HepG2 (cell line): ENCODE measurements around the gene MASP1. TPM values are rescaled to one million over a fixed set of nuclear protein-coding genes. Genes with fewer than 3 reads are reported as not detected.

Experiments
- ATAC-seq: fragments of 200-7000 bp; cut with Tn5 transposase; 3 replicates; pipeline ENCODE4 v1.9.1; 2020; ENCODE audit warnings: mild to moderate bottlenecking, moderate library complexity
- BruUV-seq: library from RNA; stranded (reverse); fragments of 400-500 nt; replicated peaks from 2 replicates; lab custom pipeline; 2021; lab: Mats Ljungman, UMichigan
- CTCF ChIA-PET: fragments of 300-600 bp; formaldehyde crosslinking; extraction: SDS; loops from one replicate; lab custom pipeline; 2021; ENCODE audit warnings: low total read pairs, inconsistent platforms, low intra/inter-chr PET ratio; lab: Yijun Ruan, JAX
- POLR2A ChIA-PET: fragments of 350-600 bp; sonication (Branson Sonifier 250); formaldehyde crosslinking; loops from one replicate; lab custom pipeline; 2020; ENCODE audit warnings: antibody characterized with exemption, inconsistent platforms; lab: Yijun Ruan, JAX
- DNase-seq: peaks from one replicate; pipeline ENCODE4 v3.0.0-alpha.2; 2015; ENCODE audit warnings: low spot score
- FAIRE-seq: peaks from 3 replicates; lab custom pipeline; 2011; peaks lifted over from hg19 to GRCh38; lab: Jason Lieb, UNC
- H2AFZ ChIP-seq: one replicate; pipeline ENCODE4 v1.6.1; 2011; ENCODE audit warnings: low read length, inconsistent platforms
- H3K27ac ChIP-seq: fragments of 300-600 bp; 3 replicates; pipeline ENCODE4 v1.8.0; 2011; ENCODE audit warnings: mixed run types, mild to moderate bottlenecking, mixed read lengths, low read length, inconsistent platforms; ENCODE audit not compliant: insufficient read depth; ENCODE audit errors: extremely low read length
- H3K27me3 ChIP-seq, 2 experiments: fragments of 200-600 bp in 1 of 2; 2 replicates in 1 of 2; 3 replicates in 1 of 2; pipeline versions ENCODE4 v1.6.0 to v1.8.0; 2011; ENCODE audit warnings: low read length in 2 of 2, mild to moderate bottlenecking in 2 of 2, moderate library complexity in 2 of 2, inconsistent platforms in 1 of 2; ENCODE audit not compliant: insufficient read depth in 2 of 2, control insufficient read depth in 1 of 2
- H3K36me3 ChIP-seq, 2 experiments: fragments of 200-600 bp in 1 of 2; replicated peaks in 1 of 2; 2 replicates in 1 of 2; 3 replicates in 1 of 2; pipeline versions ENCODE4 v1.5.1 to v1.8.0; 2011; ENCODE audit warnings: low read length in 2 of 2, inconsistent platforms in 1 of 2; ENCODE audit not compliant: insufficient read depth in 2 of 2, control insufficient read depth in 1 of 2
- H3K4me1 ChIP-seq: 2 replicates; pipeline ENCODE4 v1.5.1; 2012; ENCODE audit warnings: low read length, inconsistent platforms; ENCODE audit not compliant: insufficient read depth
- H3K4me2 ChIP-seq: 2 replicates; pipeline ENCODE4 v1.6.0; 2011; ENCODE audit warnings: low read depth, low read length, inconsistent platforms
- H3K4me3 ChIP-seq, 3 experiments: fragments of 200-600 bp in 1 of 3; sonication (generic), shearing (Covaris generic) in 1 of 3; replicated peaks in 1 of 3; 2 replicates each; pipeline ENCODE4 v1.5.1; 2011 to 2016; ENCODE audit warnings: low read length in 3 of 3, inconsistent platforms in 2 of 3, low read depth in 2 of 3, mild to moderate bottlenecking in 2 of 3, control low read depth in 1 of 3, mixed read lengths in 1 of 3; ENCODE audit not compliant: insufficient read depth in 1 of 3
- H3K79me2 ChIP-seq: one replicate; pipeline ENCODE4 v1.6.1; 2011; ENCODE audit warnings: low read length, inconsistent platforms; ENCODE audit not compliant: insufficient read depth
- H3K9ac ChIP-seq: 2 replicates; pipeline ENCODE4 v1.6.0; 2011; ENCODE audit warnings: mild to moderate bottlenecking, low read depth, low read length, inconsistent platforms; ENCODE audit not compliant: insufficient read depth
- H3K9me3 ChIP-seq: 2 replicates; pipeline ENCODE4 v1.5.1; 2012; ENCODE audit warnings: mild to moderate bottlenecking, low read length
- H4K20me1 ChIP-seq: 2 replicates; pipeline ENCODE4 v1.6.0; 2011; ENCODE audit warnings: inconsistent platforms, mild to moderate bottlenecking, low read length, moderate library complexity; ENCODE audit not compliant: insufficient read depth
- ARNT ChIP-seq: fragments of 450-650 bp; IDR thresholded peaks from 2 replicates; pipeline ENCODE4 v1.6.1; 2017
- CERS6 ChIP-seq: sonication (generic); formaldehyde crosslinking; IDR thresholded peaks from 2 replicates; pipeline ENCODE4 v1.5.0; 2020; ENCODE audit warnings: missing genetic modification reagents
- DNMT3B ChIP-seq: conservative IDR thresholded peaks from 2 replicates; pipeline ENCODE4 v1.6.1; 2016; ENCODE audit warnings: missing biosample characterization, control low read depth
- DPF2 ChIP-seq: sonication (generic); formaldehyde crosslinking; IDR thresholded peaks from 2 replicates; pipeline ENCODE4 v1.4.0; 2020; ENCODE audit warnings: mild to moderate bottlenecking, low read depth, missing genetic modification reagents, borderline replicate concordance
- FOXJ3 ChIP-seq: sonication (generic); formaldehyde crosslinking; IDR thresholded peaks from 2 replicates; pipeline ENCODE4 v1.4.0; 2020; ENCODE audit warnings: missing genetic modification reagents, mild to moderate bottlenecking, borderline replicate concordance
- JDP2 ChIP-seq: sonication (generic); formaldehyde crosslinking; IDR thresholded peaks from 2 replicates; pipeline ENCODE4 v1.8.1; 2022; ENCODE audit warnings: missing genetic modification reagents, borderline replicate concordance
- KLF16 ChIP-seq, 2 experiments: sonication (generic) in 1 of 2; formaldehyde crosslinking in 1 of 2; IDR thresholded peaks; 2 replicates each; pipeline versions ENCODE4 v1.6.1 to v1.8.0; 2016 to 2023; ENCODE audit warnings: missing genetic modification reagents in 2 of 2, missing compliant biosample characterization in 1 of 2
- KMT2A ChIP-seq: sonication (generic); formaldehyde crosslinking; IDR thresholded peaks from 2 replicates; pipeline ENCODE4 v1.4.0; 2020; ENCODE audit warnings: missing genetic modification reagents
- MATR3 ChIP-seq: sonication (generic); formaldehyde crosslinking; IDR thresholded peaks from 2 replicates; pipeline ENCODE4 v1.4.0; 2020; ENCODE audit warnings: missing genetic modification reagents
- NBN ChIP-seq: fragments of 450-650 bp; conservative IDR thresholded peaks from 2 replicates; pipeline ENCODE4 v1.6.1; 2017
- NONO ChIP-seq, 2 experiments: fragments of 450-650 bp in 1 of 2; sonication (generic) in 1 of 2; formaldehyde crosslinking in 1 of 2; IDR thresholded peaks in 1 of 2; conservative IDR thresholded peaks in 1 of 2; 2 replicates each; pipeline versions ENCODE4 v1.6.1 to v1.8.0; 2017 to 2022; ENCODE audit warnings: mild to moderate bottlenecking in 1 of 2, missing genetic modification reagents in 1 of 2, moderate library complexity in 1 of 2
- PAX8 ChIP-seq: sonication (generic); formaldehyde crosslinking; IDR thresholded peaks from 2 replicates; pipeline ENCODE4 v1.8.0; 2022; ENCODE audit warnings: mild to moderate bottlenecking, missing genetic modification reagents, borderline replicate concordance
- SATB2 ChIP-seq: sonication (generic); formaldehyde crosslinking; IDR thresholded peaks from 2 replicates; pipeline ENCODE4 v1.5.0; 2020; ENCODE audit warnings: missing genetic modification reagents
- SRF ChIP-seq: IDR thresholded peaks from 2 replicates; pipeline ENCODE4 v1.6.1; 2011; ENCODE audit warnings: mild to moderate bottlenecking, low read depth, low read length, moderate library complexity
- ZBTB4 ChIP-seq: sonication (generic); formaldehyde crosslinking; IDR thresholded peaks from 2 replicates; pipeline ENCODE4 v1.4.0; 2020; ENCODE audit warnings: missing genetic modification reagents, mild to moderate bottlenecking, borderline replicate concordance
- ZNF24 ChIP-seq: fragments of 450-650 bp; IDR thresholded peaks from 2 replicates; pipeline ENCODE4 v1.6.1; 2017; ENCODE audit warnings: antibody characterized with exemption, mild to moderate bottlenecking
- WGBS: methylation state at CpG from one replicate; pipeline ENCODE4 v1.1.6; 2017; ENCODE audit warnings: low lambda C conversion rate; 5-methylcytosine and 5-hydroxymethylcytosine counted together
- in situ Hi-C: cut with HindIII; loops from 2 replicates; pipeline ENCODE4 v1.10.0; 2017; ENCODE audit warnings: low pct_unique_long_range_greater_than_20kb; ENCODE audit not compliant: extremely low pct_ligation_motif_present
- intact Hi-C: fragments of 100-400 bp; cut with micrococcal nuclease; formaldehyde crosslinking; loops from one replicate; pipeline ENCODE4 v1.10.0; 2022; ENCODE audit not compliant: unreplicated experiment
- polyA plus RNA-seq, 8 experiments: library from polyadenylated mRNA; depleted of rRNA in 3 of 8; stranded (reverse) in 7 of 8; unstranded in 1 of 8; fragments of >200 nt; fragmentation: Illumina TruSeq in 4 of 8; extraction: Trizol in 4 of 8; gene quantifications; 2 replicates each; pipeline versions ENCODE4 v1.2.1 to v1.2.3, GENCODE V29; 2011 to 2016; ENCODE audit warnings: low read depth in 4 of 8, missing spikeins in 1 of 8, mixed read lengths in 1 of 8; ENCODE audit not compliant: insufficient read depth in 1 of 8
- total RNA-seq, 5 experiments: library from RNA; depleted of rRNA; stranded (reverse); fragments of >200 nt; fragmentation: Illumina TruSeq; extraction: Trizol; gene quantifications; 2 replicates each; pipeline ENCODE4 v1.2.3, GENCODE V29; 2016; ENCODE audit warnings: low read depth in 1 of 5

The MASP1 gene
- total and polyA plus RNA-seq, 2 of the 13 experiments (the other 11 are each of a cell fraction or from before 2014, with no cell fraction given) = 10.8 to 56.0 TPM

- intact Hi-C loops (no loop called here), in situ Hi-C loops (no loop called here)
- DNase-seq (no peak), ATAC-seq (no peak), FAIRE-seq (no peak)
- ChIA-PET CTCF (no interaction called here), POLR2A (no interaction called here)
- Histone ChIP-seq H3K36me3 (no peaks in the 10 kb centered on the region; a peak in 1 of 5 replicates), H3K4me1 (peaks cover 39% of the 10 kb centered on the region), H3K27me3 (no peaks in the 10 kb centered on the region; a peak in 1 of 5 replicates), H3K27ac (no peak overlapping the region), H3K9me3 (peaks cover 14% of the 10 kb centered on the region; the same call in 1 of the 2 replicates), H3K9ac (no peak overlapping the region), H3K79me2 (no peaks in the 10 kb centered on the region), H3K4me3 (no peak overlapping the region), H4K20me1 (no peaks in the 10 kb centered on the region), H2AFZ (no peak overlapping the region), H3K4me2 (no peak overlapping the region)
- no TSS peak for BruUV-seq
- TF ChIP-seq FOXJ3 (CRISPR knock-in tag) (no peak), NBN (no peak), PAX8 (CRISPR knock-in tag) (no peak), KMT2A (no peak), ZNF24 (no peak), SRF (no peak), DPF2 (no peak)
- WGBS = 100% methylated on average over 1 of the region's 1 CpG
Measured at GRCh38 chr3:187266691-187267090, 24.8 kb downstream of the MASP1 start.

GRCh38 chr3:187265461-187265955 lies 26.0 kb downstream of the MASP1 start:
- H3K27ac ChIP-seq = no peak overlapping the region
- intact Hi-C loops = no loop called here
- POLR2A ChIA-PET = interaction anchor here (1.0 to 2.8 kb wide), 2 partner anchors 8 to 11 kb away, joined by 3 to 10 read pairs; no protein-coding TSS in a partner anchor
- no peak overlapping the region for H3K4me3 ChIP-seq
- no peaks in the 10 kb centered on the region; a peak in 1 of 5 replicates for H3K27me3 ChIP-seq
- in situ Hi-C loops = no loop called here
- DNase-seq = no peak
- CTCF ChIA-PET = no interaction called here
- peaks cover 14% of the 10 kb centered on the region; the same call in 1 of the 2 replicates for H3K9me3 ChIP-seq
- H2AFZ ChIP-seq = no peak overlapping the region
- FAIRE-seq = no peak
- ATAC-seq = no peak
- no peaks in the 10 kb centered on the region for H4K20me1 ChIP-seq
- no peak overlapping the region for H3K9ac ChIP-seq
- WGBS = 69% methylated on average over 2 of the region's 2 CpGs
- BruUV-seq = no TSS peak
- no peaks in the 10 kb centered on the region; a peak in 1 of 5 replicates for H3K36me3 ChIP-seq
- H3K79me2 ChIP-seq = no peaks in the 10 kb centered on the region
- peaks cover 36% of the 10 kb centered on the region for H3K4me1 ChIP-seq
- H3K4me2 ChIP-seq = no peak overlapping the region
- TF ChIP-seq JDP2 = no peak
- no peak for TF ChIP-seq KLF16 (CRISPR knock-in tag; IDR thresholded peaks at IDR 0.05)
- TF ChIP-seq ARNT = no peak
- TF ChIP-seq NONO (IDR thresholded peaks at IDR 0.05) = no peak
- no peak for TF ChIP-seq NONO (CRISPR knock-in tag; conservative IDR thresholded peaks at IDR 0.05)
- TF ChIP-seq CERS6 = no peak
- no peak for TF ChIP-seq DNMT3B (CRISPR knock-in tag)
- no peak for TF ChIP-seq ZBTB4
- TF ChIP-seq SATB2 (CRISPR knock-in tag) = no peak
- no peak for TF ChIP-seq MATR3 (CRISPR knock-in tag)
